COLO668 (cell line): ENCODE data around the gene SLC10A7.

Source experiments
- DNase-seq: peaks from one replicate; lab custom pipeline; 2025; ENCODE audit not compliant: unreplicated experiment; lab: John Stamatoyannopoulos, UW

SLC10A7 gene

DNA sequence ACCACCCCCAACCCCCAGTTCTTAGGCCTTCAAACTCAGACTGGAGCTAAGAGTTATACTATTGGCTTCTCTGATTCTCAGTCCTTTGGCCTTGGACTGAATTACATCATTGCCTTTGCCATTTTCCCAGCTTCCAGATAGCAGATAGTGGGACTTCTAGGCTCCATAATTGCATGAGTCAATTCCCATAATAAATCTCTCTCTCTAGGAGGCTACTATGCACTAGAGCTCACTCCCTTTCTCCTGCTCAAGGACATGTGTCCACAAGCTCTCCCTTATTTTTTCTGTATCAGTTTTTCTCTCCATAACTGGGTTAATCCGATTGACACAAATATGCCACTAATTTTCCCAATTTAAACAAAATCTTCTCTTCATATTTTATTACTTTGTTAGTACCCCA lies 204.0 kb downstream of the SLC10A7 start:
- no peak for DNase-seq

DNA sequence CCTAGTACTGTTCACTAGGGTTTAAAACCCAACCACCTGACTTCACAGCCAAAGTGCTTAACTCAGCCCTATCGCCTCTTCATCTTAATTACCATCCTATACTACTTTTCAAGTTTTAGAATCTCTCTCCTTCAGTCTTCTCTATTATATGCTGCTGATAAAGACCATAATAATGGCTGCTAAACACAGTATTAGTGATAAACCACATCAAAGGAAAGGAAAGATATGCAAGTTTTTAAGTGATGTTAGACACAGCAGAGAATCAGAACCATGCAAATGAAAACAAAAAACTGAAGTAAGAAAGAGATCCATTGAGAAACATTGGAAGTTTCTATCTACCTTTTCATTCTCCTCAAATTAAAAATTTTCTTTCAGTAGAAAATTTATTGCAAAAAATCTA lies 206.6 kb downstream of the SLC10A7 start:
- no peak for DNase-seq

DNA sequence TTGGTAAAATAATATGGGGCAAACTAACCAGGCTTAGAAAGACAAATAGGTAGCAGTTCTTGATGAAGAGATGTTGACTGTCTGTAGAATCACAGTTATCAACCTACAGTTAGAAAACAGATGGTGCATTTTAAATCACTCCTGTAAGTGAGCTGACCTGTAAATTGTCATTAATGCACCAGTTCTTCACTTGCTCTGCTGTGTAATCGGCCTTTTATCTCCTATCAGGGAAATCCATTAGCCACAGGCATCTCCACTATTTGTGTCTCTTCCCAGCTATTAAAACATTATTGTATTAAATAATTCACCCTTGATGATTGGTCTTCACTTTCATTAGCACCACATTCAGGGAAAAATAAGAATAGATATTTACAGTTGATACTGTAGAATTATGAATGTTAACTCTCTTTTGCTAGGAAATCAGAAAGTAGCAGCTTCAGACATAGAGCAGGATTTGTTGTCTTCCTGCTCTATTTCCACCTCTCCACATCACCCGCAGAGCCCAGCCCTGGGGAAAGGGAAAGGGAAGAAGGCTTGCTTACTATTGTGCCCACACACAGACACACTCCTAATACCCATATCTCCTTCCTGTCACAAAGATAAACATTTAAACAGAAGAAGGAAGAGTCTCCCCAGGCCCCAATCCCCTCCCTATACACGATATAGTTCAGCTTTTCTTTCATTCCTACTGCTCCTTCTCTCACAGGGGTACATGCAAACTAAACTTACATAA lies 210.3 kb downstream of the SLC10A7 start:
- DNase-seq = no peak

DNA sequence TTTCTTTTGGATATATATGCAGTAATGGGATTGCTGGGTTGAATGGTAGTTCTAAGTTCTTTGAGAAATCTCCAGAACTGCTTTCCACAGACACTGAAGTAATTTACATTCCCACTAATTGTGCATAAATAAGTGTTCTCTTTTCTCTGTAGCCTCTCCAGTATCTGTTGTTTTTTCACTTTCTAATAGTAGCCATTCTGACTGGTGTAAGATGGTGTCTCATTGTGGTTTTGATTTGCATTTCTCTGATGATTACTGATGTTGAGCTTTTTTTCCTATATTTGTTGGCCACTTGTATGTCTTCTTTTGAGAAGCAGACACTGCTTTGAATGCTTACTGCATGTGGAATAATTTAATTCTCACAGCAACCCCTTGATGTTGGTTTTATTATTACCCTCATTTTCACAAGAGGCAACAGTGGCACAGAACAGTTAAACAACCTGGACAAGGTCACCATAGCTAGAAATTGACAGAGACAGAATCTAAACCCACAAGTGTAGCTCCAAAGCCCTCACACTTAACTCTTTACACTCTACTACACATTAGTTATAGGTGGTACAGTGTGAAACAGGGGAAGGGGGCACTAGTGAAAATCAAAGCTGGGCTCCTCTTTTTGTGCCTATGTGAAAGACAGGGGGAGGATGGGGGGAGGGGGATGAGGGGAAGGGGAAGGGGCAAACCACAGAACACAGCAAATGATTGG lies 211.3 kb downstream of the SLC10A7 start:
- no peak for DNase-seq

DNA sequence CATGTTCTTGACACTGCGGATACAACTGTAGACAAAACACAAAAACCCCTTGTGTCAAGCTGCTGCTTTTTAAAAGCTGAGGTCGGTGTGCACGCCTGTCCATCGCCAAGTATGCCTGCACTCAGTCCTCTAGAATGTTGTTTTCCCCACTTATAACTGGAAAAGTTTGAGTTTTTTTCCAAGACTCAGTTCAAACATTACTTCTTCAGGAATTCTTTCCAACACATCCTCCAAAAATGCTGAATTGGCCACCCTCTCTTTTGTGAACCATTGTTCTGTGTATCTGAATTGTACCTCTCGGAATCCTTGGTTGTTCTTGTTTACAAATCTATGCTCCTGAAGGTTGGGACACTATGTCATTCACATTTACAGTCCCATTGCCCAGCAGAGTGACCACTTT lies 212.8 kb downstream of the SLC10A7 start:
- DNase-seq = no peak

DNA sequence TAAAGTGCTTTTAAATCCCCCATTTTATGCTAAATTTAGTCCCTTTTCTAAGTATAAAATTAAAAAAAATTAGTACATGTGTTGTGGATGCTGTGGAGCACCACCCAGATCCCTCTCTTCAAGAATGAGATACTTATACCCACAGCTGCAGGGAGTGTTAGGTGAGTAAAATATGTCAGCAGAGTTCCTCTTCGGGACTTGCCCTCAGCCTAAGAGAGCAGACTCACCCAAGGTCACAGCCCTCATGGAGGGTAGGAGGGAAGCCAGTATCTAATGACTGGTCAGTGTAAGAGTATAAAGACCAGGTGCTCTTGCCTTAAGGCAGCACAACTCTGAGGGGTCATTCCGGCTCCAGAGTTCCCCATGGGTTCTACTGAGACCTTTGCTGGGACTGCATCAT lies 218.9 kb downstream of the SLC10A7 start:
- DNase-seq = no peak

DNA sequence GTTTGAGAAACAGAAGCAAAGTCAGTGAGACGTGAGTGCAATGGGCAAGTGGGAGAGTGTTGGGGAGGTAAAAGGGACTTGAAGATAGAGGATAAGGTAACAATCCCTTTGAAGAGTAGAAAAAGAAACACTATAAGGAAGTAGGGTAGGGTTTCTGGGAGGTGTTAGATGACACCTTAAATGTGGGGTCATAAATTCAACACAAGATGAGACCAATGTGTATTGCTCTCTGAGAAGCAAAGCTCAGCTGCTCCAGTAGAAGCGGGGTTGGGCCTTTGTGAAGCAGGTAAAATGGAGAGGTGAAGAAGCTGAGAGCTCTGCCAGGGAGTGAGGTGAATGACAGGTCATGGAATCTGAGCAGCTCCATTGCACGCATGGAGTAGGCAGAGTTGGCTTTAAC lies 222.1 kb downstream of the SLC10A7 start:
- no peak for DNase-seq

DNA sequence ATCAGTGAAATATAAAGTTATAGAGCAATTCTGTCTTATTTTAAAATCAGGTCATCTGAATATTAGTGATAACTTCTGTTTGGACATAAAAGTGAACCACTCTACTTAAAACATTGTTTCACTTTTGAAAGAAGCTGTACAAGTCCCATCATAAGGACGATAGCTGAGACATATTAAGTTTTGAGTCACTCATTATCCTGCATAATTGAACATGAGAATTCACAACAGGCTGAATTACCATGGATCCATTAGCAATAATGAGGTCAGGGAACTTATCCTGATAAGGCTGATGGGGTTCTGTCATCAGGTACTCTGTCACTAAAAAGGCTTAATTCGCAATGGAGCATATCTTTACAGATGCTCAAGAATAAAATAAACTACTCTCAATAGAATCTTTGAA lies 227.0 kb downstream of the SLC10A7 start:
- no peak for DNase-seq

DNA sequence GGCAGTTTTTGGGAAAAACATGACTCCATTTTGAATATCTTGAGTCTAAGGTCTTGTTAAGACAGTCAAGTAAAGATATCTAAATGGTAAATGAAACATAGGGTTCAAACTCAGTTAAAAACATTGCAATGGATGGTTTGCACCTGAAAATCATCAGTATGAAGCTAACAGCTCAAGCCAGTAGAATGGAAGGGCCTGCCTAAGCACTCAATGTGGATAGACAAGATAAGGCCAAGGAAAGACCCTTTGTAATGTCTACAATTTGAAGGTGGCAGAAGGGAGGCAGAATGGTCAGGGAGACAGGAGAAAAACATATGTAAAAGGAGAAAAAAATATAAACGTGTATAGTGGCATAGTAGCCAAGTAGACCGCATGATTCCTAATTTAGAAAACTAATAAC lies 229.2 kb downstream of the SLC10A7 start:
- no peak for DNase-seq

DNA sequence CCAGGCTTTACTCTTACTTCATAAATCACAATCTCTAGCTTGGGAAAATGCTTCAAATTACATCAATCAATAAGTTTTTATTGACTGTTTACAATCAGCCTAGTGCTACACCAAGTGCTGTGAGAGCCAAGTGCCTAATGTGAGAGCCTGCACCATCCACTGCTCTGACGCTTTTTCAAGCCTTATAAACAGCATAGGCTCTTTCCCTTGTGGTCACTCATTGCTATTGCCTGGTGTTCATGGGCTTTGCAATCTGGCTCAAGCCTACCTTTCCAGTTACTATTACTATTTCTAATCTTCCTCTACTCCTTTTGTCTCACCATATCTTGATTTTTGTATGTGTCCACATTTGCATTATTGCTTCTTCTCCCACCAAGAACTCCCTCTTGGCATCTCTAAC lies 230.4 kb downstream of the SLC10A7 start:
- DNase-seq = no peak

DNA sequence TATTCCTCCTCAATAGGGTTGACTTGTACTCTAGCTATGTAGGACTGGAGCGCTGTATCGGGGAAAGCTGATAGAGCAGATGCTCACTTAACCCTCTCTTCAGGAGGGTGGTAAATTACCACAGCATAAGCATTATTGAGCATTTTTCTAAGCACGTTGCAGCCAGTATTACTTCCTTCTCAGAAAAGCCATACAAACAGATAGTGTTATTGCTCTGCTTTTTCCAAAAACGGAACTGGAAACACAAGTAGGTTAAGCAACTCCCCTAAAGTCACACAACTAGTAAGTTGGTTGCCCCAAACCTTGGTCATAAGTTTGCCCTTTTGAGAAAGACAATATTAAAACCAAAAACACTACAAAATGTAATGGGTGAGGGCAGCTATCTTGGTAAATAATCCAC lies 233.5 kb downstream of the SLC10A7 start:
- no peak for DNase-seq

DNA sequence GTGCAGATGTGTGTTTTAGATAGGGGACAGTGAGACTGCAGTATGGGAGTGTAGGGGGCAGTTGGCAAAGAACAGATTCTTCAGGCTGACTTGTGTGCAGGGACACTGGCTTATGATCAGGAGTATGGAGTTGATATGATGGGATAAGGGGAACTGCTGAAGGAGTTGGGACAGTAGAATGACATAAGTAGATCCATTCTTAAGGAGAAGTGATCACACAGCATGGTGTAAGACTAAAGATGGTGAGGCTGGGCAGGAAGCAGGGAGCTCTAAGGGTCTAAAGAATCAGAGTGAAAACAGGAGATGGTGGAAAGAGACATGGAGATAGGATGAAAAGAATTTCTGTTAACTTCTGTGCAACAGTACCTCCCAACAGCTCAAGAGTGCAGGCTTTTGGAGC lies 236.7 kb downstream of the SLC10A7 start:
- DNase-seq = no peak

DNA sequence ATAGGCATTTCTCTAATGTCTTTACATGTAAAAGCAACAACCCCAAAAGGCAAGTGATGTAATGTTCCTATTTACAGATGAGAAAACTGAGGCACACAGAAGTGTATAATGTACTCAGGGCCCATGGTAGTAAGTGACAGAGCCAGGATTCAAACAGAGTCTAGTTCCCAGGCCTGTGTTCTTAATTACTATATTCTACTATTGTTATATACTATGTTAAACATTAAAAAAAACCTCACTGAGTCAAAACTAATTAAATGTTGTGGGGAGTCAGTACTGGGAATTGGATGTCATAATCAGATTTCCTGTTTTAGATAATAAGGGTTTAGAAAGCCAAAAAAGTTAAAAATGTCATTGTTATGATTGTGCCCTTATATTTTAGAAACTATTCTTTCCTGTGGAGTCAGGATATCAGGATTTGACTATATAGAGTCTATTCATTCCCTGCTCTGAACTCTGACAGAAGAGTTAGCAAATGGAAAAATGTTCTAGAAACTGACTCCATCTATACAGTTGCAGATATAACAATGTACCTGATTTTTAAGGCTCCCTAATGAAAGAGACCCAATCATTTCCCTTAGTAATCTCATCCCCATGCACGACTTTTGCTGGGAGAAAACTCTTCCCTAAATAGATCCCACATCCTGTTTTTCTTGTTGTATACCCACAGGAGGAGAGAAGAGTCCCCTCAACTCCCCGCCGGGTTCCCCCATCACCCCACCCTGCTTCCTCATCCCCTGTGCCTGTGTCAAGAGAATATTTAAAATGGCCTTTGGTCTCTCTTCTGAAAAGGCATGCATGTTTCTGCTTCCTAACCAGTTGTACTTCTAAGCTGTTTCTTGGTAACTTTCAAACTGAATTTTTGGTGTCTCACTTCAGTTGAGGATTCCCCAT lies 237.7 kb downstream of the SLC10A7 start:
- DNase-seq = no peak

DNA sequence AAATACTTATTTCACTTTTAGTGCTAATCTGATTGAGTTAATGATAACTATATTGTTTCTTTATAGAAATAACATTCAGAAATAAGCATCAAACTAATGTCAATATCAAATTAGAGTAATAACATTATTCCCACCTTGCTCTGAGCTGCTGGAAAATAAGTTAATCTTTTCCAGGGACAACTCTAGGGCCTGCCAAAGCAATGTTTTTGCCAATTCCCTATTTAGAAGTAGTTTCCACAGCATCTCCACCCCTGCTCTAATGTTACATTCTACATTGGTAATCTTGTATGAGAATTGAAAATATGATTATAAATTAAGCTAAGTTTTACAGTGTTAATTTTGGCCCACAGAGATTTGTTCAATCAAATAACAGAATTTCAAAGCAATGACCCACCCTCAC lies 239.1 kb downstream of the SLC10A7 start:
- no peak for DNase-seq

DNA sequence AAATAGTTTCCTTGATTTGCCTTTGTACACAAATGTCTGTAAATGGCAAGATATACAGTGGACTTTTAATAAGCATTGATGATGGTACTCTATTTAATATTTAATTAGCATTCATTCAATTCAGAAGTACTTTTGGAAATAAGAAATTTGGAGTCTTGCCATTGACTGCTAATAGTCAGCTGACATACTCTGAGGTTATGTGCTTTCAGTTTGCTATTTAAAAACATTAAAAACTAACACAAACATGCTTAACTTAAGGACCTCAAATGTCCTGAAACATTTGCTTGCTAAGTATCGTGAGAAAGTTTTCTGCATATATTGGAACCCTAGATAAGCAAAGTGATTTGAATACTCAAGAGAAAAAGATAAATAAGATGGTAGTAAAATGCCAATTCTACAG lies 242.8 kb downstream of the SLC10A7 start:
- DNase-seq = no peak

DNA sequence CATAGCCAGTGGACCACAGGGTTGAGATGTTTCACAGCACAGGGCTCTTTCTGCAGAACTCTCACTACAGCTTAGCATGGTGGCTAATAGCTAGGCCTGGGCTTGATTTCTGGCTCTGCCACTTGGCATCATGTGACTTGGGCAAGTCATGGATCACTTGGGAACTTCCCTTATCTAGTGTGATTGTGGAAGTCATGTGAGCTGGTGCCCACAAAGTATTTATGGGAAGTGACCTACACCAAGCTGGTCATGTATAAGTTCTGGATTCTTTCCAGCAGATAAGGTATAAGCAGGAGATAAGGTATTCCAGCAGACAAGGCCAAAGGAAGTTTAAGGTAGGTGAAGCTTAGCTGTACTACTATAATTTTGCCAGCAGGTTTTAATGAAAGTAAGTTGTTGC lies 246.4 kb downstream of the SLC10A7 start:
- DNase-seq = no peak

DNA sequence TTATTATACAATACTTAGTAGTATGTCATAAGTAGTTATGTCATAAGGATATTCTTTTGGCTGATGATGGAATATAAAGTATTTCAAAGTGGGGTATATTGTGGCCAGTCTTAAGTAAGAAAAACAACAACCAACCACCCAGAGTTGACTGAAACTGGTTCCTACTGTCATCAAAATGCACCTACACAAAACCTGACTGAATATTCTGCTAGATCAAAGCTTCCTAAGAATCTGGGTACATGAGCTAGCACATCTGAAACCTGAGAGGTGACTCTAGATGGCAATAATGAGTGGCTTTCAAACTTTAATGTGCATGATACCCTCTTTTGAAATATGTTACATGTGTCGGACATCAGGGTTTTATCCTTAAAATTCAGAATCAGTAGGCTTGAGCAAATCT lies 247.0 kb downstream of the SLC10A7 start:
- no peak for DNase-seq

DNA sequence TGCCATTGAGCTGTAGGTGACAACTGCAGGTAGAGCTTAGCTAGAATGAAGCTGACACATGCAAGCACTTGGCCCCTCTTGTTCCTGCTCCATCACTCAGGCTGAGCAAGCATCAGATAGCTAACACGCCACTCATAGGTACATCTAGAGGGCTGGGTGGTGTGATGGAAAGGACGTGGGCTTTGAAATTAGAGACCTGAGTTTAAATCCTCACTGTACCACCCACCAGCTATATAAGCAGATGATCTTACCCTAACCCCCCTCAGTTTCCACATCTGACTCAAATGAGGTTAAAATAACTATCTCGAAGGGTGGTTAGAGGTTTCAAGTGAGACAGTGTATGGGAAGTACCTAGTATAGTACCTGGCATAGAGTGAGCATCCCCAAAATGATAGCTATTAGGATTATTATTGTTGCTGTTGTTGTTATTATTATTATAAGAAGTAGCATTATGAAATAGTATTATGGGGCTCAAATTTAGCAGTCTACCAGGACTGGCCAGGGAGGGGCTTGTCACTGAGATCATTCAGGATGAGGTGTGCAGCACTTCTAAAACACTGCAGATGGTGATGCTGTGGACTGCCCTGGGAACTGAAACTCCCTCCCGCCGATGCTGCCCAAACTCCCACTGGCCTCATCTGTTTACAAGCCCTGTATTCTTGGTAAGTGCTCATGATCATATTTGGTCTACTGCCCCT lies 248.4 kb downstream of the SLC10A7 start:
- DNase-seq = no peak

DNA sequence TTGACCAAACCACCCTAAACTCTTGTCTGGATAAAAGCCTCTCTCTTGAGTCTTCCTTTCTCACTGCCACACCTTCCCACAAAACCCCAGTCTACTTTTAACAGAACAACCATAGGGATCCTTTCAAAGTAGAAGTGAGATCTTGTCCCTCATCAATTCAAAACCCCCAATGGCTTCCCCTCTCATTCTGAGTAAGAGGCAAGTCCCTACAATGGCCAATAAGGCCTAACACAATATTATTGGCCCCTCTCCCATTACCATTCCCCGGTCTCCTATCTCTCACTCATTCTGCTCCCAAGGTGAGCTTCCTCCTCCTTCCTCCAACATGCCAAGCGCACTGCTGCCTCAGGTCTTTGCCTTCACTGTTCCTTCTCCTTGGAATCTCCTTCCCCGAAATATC lies 250.3 kb downstream of the SLC10A7 start:
- DNase-seq = no peak

DNA sequence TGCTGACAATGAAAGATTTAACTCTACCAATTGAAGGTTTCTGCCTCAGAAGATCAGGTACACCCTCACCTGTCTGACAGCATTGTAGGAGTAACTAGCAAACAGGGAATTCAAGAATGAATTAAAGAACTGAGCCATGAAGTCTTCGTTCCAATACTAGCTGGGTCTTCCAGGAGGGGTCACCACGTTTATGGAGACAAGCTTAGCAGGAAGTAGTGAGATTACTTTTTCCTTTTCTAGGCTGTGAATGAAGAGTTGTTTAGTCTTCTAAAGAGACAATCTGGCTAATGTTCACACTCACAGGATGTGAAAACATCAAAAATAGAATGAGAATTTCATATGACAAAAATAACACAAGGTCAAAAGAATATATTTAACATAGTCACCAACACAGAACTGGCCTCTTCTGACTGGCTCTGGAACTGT lies 252.5 kb downstream of the SLC10A7 start:
- no peak for DNase-seq

DNA sequence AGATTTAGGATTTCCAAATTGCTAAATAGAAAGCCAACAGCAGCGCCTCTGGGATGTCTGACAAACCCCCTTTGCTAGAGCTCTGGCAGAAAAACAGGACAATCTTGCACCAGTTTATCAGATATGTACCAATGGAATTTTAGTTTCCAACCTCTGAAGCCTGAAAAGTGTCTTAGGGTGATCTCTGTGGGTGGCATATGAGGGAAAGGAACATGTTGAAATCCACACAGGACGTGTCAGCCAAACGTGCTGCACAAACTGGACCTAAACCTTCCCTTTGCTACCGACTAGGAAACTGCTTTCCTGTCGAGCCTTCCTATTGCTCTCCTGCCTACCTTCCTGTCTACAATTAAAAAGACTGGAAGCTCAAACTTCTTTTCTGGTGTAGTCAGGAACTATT lies 253.9 kb downstream of the SLC10A7 start:
- no peak for DNase-seq
